ENCODE results near the gene NRIP2.

The NRIP2 gene

GRCh38 chr12:2804393-2805142, 30.3 kb downstream of the NRIP2 start:
- no peak for DNase-seq

GRCh38 chr12:2803635-2804392, 31.0 kb downstream of the NRIP2 start:
- DNase-seq: no peak

- no peak for DNase-seq
These were observed 33.6 kb downstream of the NRIP2 start for GRCh38 chr12:2801044-2801783.

- DNase-seq: no peak
These were observed 34.7 kb downstream of the NRIP2 start for GRCh38 chr12:2800046-2800570.

GRCh38 chr12:2797721-2798418, 37.0 kb downstream of the NRIP2 start:
- DNase-seq: no peak

GRCh38 chr12:2796187-2796666, 38.6 kb downstream of the NRIP2 start:
- DNase-seq: no peak

- no peak for DNase-seq
These were observed 39.3 kb downstream of the NRIP2 start for GRCh38 chr12:2795291-2796186.

- peak; percentile 22 for DNase-seq
These were observed 40.0 kb downstream of the NRIP2 start, which contains the start of gene FKBP4 for GRCh38 chr12:2794736-2795289. TSS of gene FKBP4 (plus strand) at chr12:2794970. CDS start at chr12:2795140, 170 bp downstream.

GRCh38 chr12:2794191-2794735, 40.6 kb downstream of the NRIP2 start:
- DNase-seq: no peak

- DNase-seq: no peak
These were observed 41.3 kb downstream of the NRIP2 start for GRCh38 chr12:2793561-2793960.

GRCh38 chr12:2792671-2793500, 41.9 kb downstream of the NRIP2 start:
- no peak for DNase-seq

- no peak for DNase-seq
These were observed 43.7 kb downstream of the NRIP2 start for GRCh38 chr12:2791089-2791488.

- no peak for DNase-seq
These were observed 49.8 kb downstream of the NRIP2 start for GRCh38 chr12:2785017-2785416.

GRCh38 chr12:2783936-2784600, 50.8 kb downstream of the NRIP2 start:
- peak; percentile 16 for DNase-seq

GRCh38 chr12:2779281-2779680, 55.6 kb downstream of the NRIP2 start:
- DNase-seq: no peak

GRCh38 chr12:2776129-2776806, 58.6 kb downstream of the NRIP2 start:
- DNase-seq: no peak

GRCh38 chr12:2775431-2775830, 59.4 kb downstream of the NRIP2 start:
- no peak for DNase-seq
